Hematopoietic multipotent progenitor cell (in vitro differentiated cells): ENCODE results near the gene AGBL4. TPM values are rescaled to one million over a fixed set of nuclear protein-coding genes. Genes with fewer than 3 reads are reported as not detected.
"Not testable (repeated sequence)": the region's sequence is repeated elsewhere in the genome, so short reads cannot be mapped to it uniquely, and the experiment has no call there.

Experiments
- DNase-seq, 3 donors: peaks; one replicate each; pipeline ENCODE4 v3.0.0-alpha.2; 2011 to 2015; ENCODE audit warnings: low read depth in 2 of 3, low spot score in 2 of 3
- total RNA-seq: library from RNA; depleted of rRNA; stranded (reverse); fragments of >200 nt; gene quantifications from one replicate; pipeline ENCODE4 v1.2.3, GENCODE V29; 2012

AGBL4 gene
- total RNA-seq, 1 donor: 0.54 TPM

DNA sequence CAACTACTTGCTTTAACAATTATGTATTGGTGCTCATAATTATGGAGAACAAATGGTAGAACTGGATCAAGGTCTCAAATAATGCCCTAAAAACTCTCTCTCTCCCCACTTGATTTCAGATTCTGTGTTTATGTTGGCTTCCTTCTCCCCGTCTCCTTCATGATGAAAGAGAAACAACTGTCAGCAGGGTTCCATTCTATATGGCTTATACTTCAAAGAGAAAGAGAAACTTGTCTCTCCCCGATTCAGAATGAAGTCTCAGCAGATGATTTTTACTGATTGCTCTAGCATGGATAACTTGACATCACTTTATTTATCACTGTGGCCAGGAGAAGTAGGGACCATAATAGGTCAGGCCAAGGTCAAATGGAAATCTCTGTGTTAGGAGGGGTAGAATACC lies 575.6 kb downstream of the AGBL4 start:
- DNase-seq: no peak

DNA sequence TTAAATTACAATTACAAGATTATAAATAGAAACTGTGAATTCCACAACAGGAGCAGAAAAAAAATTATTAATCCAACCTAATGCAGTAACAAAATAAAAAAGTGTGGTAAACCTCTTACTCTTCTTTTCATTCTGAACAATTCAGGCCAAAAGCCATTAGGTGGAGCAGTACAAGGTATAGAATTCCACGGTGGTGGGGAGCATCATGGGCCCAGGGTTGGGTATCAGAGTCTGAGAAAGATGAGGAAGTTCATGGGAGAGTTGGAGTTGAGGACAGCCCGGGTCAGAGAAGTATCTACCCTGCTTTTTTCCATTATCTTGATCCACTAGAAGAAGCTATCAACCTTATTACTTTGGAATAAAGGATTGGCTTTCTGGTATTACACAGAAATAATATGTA lies 586.9 kb downstream of the AGBL4 start:
- no peak for DNase-seq

DNA sequence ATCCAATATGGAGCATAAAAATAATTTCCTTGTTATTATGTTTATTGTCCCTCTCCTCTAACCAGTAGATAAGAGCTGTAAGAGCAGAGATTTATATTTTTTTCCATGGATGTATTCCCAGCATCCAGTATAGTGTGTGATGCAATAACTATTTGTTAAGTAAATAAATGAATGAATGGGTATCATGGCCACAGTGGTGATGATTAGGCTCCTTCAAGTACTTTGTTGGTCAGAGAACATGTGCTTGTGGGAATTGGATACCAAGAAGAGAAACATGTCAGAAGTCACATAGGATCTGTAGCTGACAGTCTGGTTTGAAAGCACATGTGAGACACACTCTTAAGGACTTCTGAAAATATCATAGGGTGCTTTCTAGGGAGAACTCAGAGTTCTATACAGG lies 588.5 kb downstream of the AGBL4 start:
- no peak for DNase-seq

DNA sequence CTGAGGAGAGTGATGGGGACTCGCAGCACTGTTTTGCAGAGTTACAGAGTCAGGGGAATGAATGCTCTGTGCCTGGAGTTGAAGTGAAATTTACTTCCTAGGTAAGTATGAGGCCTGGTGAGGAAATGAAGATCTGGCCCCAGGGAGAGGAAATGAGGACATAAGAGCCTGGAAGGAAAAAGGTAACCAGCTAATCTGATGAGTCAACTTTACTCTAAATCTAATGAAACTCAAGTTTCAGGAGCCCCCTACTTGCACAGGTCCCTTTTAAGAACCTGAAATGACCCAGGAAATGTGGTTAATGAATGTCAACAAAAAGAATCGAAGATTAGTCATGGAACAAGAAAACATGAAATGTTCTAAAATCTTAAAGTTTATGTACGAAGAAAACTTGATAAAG lies 599.0 kb downstream of the AGBL4 start:
- DNase-seq: no peak

DNA sequence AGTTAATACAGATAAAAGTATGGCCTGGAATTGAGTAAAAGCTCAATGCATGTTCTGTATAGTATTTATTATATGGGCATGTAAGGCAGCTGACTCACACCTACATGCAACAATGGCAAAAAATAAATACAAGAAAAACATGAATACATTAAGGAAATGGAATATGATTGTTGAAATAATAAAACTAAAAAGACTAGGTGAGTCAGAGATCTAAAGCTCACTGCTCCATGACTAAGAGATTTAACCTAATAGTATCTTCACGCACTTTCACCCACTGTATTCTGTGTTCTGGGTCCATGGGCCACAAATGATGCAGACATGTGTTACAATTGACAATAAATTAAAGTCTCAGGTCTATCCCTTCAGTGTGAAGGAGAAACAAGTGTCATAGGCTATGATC lies 607.0 kb downstream of the AGBL4 start:
- DNase-seq: no peak

DNA sequence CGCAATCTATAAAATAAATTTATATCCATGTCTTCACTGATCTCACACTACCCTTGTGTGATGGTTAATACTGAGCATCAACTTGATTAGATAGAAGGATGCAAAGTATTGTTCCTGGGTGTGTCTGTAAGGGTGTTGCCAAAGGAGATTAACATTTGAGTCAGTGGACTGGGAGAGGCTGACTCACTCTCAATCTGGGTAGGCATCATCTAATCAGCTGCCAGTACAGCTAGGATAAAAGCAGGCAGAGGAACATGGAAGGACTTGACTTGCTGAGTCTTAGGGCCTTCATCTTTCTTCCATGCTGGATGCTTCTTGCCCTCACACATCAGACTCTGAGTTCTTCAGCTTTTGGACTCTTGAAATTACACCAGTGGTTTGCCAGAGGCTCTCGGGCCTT lies 615.4 kb downstream of the AGBL4 start:
- no peak for DNase-seq

DNA sequence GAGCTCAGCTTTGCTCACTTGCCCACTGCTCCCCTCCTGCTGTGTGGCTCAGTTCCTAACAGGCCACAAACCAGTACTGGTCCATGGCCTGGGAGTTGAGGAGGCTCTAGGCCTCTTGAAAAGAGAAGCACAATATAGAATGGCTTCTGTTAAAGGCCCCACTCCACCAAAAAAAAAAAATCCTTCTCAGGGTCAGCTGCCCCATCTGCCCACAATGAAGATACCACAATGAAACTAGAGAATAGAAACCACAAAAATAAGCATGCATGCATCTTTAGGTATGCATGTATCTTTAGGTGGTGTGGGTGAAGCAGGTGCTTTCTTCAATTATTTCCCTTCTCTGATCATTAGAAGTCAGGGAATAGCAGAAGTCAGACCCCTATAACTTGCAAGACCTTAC lies 626.7 kb downstream of the AGBL4 start:
- no peak for DNase-seq

DNA sequence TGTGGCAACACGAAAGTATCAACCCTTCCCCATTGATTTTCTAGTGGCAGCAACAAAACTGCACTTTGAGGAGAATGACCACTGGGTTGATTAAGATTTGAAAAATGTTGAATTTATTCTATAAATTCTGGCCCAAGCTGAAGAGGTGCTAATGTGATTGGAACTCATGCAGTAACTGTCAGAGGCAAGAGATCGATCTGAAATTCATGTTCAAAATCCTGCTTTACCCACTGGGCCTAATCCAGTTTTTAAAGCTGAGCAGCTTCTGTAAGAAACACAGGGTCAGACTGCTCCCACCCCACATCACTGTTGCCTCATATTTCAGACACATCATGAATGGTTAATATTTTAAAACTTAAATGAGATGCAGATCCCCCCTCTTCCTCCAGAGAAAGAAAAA lies 629.6 kb downstream of the AGBL4 start:
- no peak for DNase-seq

DNA sequence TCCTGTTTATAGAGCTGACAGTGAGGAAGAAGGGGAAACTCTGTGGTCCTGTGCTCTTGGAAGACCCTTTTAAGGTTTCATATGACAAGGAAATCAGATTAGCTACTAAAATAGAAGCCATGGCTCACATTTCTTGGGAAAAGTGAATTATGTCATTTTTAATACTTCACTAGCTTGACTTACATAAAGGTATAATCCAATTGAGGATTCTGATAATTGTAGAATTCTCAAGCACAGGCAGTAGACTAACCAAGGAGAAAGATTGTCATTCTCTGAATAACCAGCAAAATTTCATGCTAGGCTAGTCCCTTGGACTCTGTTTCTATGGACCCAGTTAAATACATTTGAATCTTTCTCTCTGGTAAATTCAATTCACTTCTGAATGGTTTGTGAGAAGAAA lies 634.1 kb downstream of the AGBL4 start:
- no peak for DNase-seq

DNA sequence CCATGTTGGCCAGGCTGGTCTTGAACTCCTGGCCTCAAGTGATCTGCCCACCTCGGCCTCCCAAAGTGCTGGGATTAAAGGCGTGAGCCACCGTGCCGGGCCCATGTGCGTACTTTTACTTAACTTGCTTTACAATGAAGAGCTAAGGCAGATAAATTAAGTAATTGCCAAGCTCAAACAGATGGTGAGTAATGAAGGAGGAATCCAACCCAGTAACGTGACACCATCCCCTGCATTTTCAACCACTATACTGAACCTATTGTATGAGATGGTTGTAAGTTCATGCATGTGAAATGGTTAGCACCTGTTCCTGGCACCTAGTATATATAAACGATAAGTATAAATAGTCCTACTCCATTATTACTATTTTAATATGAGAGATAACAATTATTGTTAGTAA lies 659.1 kb downstream of the AGBL4 start:
- DNase-seq: no peak

DNA sequence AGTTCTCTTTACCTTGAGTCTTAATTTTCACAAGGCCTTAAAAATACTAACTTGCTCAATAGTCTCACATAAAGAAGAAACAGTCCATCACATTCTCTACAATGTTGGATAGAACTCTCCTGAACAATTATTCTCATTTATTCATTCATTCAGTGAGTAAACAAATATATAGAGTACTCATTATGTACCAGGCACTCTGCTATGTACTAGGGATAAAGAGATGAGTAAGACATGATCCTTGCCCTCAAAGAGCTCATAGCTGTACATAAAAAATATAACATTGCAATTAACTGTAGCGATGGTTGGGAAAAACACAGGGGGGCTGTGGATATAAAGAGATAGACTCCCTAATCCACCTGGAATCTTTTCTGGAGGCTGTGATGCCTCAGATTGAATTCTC lies 660.1 kb downstream of the AGBL4 start:
- no peak for DNase-seq

DNA sequence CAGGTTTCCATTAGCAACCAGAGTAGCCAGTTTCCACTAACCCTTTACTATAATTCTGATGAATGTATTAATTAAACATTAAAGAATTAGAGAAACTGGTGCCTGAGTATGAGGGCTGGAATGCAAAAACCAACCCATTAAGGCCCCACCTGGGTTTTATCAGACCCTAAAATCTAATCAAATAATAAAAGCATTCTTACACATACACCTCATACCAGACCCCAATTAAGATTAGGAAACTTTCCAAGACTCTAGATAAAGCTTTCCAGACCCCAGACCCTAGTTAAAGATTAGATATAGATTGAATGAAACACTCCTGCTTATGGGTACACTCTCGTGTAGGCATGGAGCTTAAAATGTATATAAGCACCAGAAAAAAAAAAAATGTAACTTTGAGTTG lies 665.7 kb downstream of the AGBL4 start:
- DNase-seq: no peak

DNA sequence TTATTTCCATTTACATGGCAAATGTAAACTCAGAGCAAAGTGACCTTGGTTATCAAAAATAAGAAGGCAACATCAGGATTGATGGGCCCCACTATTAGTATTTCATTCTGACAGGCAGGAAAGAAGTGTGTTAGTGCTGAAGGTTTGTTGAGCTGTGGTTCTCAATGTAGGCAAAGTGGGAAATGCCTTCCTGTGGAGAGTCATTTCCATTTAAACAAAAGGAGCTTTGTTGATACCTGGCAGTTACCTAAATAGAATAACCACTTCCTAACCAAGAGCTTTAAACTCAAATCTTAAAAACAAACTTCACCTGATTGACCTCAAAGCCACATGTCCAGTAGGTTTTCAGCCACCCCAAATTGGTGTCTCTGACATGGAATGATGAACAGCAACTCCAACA lies 667.2 kb downstream of the AGBL4 start:
- DNase-seq: no peak

DNA sequence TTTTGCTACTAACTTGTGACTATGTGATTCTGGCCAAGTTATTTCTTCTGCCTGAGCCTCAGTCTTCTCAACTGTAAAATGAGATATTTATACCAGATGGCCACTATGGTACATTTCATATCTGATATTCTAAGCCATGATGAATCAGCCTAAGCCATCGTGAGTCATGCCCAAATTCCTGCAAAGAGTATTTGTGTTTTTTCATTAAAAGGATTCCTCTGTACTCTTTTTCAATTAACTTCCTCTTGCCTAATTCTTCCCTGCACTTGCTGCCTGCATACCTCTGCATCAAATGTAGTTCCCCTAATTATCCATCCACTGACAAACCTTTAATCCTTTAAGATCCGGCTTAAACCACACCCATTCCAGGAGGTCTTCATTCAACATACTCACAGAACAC lies 672.0 kb downstream of the AGBL4 start:
- no peak for DNase-seq

DNA sequence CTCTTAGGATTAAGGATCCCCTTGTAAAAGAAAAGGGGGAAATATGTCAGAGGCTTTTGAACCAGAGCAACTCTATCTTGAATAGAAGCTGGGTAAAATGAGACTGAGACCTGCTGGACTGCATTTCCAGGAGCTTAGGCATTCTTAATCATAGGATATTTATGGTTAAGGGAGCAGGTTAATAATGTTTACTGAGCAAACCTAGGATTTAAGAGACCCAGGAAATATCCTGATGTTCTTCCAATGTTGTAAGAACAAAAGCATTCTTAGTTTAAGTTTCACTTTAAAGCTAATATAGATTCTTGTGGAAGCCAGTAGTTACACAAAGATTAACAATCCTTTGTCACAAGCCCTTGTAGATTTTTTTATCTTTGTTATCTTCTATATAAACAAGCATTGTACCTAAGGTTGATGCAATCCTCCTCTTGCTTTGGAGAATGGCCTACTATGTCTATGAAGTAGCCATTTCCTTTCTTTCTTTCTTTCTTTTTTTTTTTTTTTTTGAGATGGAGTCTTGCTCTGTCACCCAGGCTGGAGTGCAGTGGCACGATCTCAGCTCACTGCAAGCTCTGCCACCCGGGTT lies 676.9 kb downstream of the AGBL4 start:
- DNase-seq: no peak

DNA sequence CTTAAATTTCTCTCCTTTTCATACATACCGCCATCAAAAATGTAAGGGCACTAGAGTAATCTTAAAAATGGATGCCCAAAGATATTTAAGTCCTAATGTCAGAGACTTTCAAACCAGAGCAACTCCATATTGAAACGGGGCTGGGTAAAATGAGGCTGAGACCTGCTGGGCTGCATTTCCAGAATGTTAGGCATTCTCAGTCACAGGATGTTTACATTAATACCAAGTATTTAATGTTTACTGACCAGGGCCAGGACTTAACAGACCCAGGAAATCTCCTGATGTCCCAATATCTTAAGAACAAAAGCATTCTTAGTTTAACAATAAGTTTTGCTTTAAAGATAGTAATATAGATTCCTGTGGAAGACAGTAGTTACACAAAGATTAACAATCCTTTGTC lies 683.2 kb downstream of the AGBL4 start:
- DNase-seq: no peak

DNA sequence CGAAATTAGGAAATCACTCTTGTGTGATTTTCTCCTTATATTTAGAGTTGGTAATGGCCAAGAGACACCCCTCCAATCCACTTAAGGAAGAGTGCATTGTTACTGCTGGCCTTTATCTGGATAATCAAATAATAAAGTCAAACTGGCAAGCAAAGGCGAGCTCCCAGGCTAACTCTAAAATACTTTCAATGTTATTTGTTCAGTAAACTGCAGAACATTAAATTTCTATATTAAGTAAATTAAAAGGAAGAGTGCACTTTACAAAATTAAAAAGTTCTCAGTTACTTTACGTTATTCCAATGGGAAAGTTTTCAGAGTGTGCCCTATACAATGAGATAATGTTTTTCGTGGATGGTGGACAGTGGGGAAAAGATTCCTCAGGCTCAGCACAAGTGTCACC lies 684.7 kb downstream of the AGBL4 start:
- no peak for DNase-seq

DNA sequence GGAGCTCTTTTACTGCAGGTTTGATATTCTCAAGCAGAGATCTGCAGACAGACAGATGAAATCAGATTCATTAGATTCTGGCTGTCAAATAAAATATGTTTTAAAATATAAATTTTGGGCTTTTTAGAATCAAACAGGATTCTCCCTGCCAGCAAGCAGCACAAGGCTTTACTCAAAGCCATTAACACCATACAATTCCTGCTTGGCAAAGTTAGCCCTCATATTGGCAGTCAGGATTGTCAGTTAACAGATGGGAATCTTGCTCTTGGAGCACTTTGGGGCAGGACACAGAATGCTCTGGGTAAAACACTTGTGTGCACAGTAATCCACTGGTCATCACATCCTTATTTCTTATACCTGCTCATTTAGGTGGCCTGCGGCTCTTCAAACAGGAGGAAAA lies 686.5 kb downstream of the AGBL4 start:
- no peak for DNase-seq

DNA sequence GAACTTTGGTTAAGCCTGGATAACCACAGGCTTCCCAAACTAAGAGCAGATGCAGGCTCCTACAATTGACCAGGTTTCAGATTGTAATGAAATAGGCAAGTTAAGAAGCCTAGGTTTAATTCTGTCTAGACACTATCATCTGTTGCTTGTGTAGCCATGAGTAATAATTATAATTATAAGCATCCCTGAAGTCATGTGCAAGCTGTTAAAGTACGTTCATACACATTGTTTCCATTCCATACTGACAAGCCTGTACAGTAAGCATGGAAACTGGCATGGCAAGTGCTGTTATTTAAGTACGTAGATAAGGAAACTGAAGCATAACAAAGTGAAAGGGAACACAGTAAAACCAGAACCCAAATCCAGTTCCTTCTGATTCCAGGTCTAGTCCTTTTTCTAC lies 689.8 kb downstream of the AGBL4 start:
- DNase-seq: no peak

DNA sequence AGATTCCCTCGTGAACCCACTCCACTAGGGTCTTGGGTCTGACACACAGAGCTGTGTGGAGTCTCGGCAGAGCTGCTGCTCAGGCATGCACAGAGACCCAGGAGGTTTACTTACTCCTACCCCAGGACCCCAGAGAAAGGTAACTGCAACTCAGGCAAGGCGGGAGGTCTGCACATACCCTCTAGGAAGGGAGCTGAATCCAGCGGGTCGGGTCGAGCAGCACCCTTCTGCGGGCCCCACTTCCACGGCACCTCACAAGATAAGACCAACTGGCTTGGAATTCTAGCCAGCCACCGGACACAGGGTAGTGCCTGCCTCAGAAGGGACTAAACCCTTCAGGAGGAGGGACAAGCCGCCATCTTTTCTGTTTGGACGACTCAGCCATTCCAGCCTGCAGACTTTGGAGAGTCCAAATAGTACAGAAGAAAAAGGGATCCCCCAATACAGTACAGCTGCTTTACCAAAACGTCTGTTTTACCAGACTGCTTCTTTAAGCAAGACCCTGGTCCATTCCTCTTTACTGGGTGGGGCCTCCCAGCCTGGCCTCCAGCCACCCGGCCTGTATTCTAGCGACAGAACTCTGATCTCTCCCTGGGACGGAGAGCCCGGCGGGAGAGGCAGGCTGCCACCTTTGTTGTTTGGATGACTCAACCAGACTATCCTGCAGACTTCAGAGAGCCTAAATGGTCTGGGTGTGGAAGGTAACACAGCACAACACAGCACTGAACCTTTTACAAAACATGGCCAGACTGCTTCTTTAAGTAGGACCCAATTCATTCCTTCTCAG lies 692.5 kb downstream of the AGBL4 start:
- DNase-seq: no peak

DNA sequence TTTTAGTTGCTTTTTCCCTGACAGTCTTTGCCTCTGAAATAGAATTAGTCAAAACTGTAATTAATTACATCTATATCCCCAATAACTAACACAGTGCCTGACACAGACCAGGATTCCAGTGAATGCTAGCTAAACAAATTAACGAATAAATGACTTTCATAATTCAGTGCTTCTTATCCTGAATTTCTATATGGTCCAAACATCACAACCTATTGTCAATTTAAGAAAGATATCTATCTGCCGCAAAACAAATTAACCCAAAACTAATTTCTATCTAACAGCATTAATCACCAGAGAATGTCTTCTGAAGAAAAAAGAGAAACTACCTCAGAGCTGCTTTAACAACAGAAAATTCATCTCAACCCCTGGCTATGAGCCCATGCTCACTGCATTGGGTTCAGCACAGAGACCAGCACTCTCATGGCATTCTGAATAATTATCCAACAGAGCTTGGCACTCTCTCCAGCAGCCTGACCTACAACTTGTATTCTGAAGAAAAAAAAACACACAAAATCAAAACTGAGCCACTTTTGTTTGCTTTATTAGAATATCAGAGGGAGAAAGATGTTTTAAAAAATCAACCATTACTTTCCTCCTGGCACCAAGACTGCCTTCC lies 699.7 kb downstream of the AGBL4 start:
- no peak for DNase-seq

DNA sequence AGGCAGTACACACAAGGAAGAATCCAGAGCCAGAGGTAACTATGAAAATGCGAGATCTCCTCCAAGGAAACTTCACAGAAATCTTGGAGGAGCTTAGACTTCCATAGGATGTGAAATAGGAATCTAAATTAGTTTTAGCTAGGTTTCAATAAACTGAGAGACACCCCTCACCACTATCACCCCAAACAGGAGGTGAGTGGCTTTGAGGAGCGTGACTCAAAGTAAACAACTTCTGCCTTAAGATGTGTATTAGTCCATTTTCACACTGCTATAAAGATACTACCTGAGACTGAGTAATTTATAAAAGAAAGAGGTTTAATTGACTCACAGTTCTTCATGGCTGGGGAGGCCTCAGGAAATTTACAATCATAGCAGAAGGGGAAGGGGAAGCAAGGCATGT lies 703.3 kb downstream of the AGBL4 start:
- DNase-seq: not testable (repeated sequence)
